ENCODE results near the gene DSC3.

The DSC3 gene

DNA sequence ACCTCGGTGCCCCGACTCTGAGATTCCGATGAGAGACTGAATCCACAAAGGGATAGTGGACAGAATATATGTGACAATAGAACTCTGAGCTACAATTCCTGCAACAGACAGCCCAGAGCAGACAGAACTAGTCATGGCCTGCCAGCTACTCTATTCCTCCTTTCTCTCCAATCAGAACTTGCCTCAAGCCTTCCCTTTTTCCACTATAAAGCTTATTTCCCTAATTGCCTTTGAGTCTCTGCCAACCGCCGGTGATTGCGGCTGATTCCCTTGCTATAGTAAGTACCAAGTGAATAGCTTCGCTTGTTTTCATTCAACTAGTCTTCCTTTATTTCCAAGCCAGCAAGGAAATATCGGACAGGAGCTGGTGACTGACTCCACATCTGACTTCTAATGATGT, 96.8 kb downstream of the DSC3 start:
- no peak for DNase-seq (ENCODE audit: insufficient read length, low spot score)
- no peak for FAIRE-seq
- TF ChIP-seq SPI1 (IDR thresholded peaks at IDR 0.05; ENCODE audit: low read depth, low read length), result no peak
- no peak for TF ChIP-seq POLR2AphosphoS5 (IDR thresholded peaks at IDR 0.05; ENCODE audit: low read depth, low read length)
- TF ChIP-seq POU2F2 (IDR thresholded peaks at IDR 0.05; ENCODE audit: low read depth, low read length), result no peak
- no peak for TF ChIP-seq POLR2A (IDR thresholded peaks at IDR 0.05; ENCODE audit: low read depth, low read length)
- TF ChIP-seq TAF1 (IDR thresholded peaks at IDR 0.05; ENCODE audit: low read depth, low read length), result no peak
- no peak for TF ChIP-seq PAX5 (IDR thresholded peaks at IDR 0.05; ENCODE audit: insufficient read depth, low read length, severe bottlenecking)

GRCh38 chr18:30944773-30945417, 97.6 kb downstream of the DSC3 start:
- TF ChIP-seq TAF1 (IDR thresholded peaks at IDR 0.05; ENCODE audit: low read depth, low read length), result no peak
- TF ChIP-seq SPI1 (IDR thresholded peaks at IDR 0.05; ENCODE audit: low read depth, low read length), result no peak
- no peak for TF ChIP-seq POU2F2 (IDR thresholded peaks at IDR 0.05; ENCODE audit: low read depth, low read length)
- no peak for TF ChIP-seq POLR2AphosphoS5 (IDR thresholded peaks at IDR 0.05; ENCODE audit: low read depth, low read length)
- no peak for TF ChIP-seq POLR2A (IDR thresholded peaks at IDR 0.05; ENCODE audit: low read depth, low read length)
- no peak for TF ChIP-seq PAX5 (IDR thresholded peaks at IDR 0.05; ENCODE audit: insufficient read depth, low read length, severe bottlenecking)
- no peak for DNase-seq (ENCODE audit: insufficient read length, low spot score)
- no peak for FAIRE-seq

DNA sequence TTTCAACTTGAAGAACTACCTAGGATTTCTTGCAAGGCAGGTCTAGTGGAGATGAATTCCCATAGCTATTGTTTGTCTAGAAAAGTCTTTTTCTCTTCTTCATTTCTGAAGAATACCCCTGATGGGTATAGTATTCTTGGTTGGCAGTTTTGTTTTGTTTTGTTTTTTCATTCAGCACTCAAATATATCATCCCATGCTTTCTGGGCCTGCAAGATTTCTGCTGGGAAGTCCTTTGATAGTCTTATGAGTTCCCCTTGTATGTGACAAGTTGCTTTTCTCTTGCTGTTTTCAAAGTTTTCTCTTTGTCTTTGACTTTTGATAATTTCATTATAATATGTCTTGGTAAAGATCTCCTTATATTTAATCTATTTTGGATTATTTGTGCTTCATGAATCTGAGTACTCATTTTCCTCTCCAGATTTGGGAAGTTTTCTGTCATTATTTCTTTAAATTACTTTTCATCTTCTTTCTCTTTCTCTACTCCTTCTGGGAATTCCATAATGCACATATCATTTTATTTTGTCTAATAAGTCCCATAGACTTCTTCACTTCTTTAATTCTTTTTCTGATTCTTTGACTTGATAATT, 101.5 kb downstream of the DSC3 start:
- FAIRE-seq (no peak), DNase-seq (ENCODE audit: insufficient read length, low spot score) (no peak)
- TF ChIP-seq PAX5 (IDR thresholded peaks at IDR 0.05; ENCODE audit: insufficient read depth, low read length, severe bottlenecking), result no peak
- no peak for TF ChIP-seq POU2F2 (IDR thresholded peaks at IDR 0.05; ENCODE audit: low read depth, low read length)

All from GM12891 (cell line).